Measurements from ENCODE around the gene SOX5. TPM values are rescaled to one million over a fixed set of nuclear protein-coding genes. Genes with fewer than 3 reads are reported as not detected.
"Not testable (repeated sequence)": the region's sequence is repeated elsewhere in the genome, so short reads cannot be mapped to it uniquely, and the experiment has no call there.

SOX5 gene
- total RNA-seq, 1 donor from 2014 or later = 32.2 TPM

DNA sequence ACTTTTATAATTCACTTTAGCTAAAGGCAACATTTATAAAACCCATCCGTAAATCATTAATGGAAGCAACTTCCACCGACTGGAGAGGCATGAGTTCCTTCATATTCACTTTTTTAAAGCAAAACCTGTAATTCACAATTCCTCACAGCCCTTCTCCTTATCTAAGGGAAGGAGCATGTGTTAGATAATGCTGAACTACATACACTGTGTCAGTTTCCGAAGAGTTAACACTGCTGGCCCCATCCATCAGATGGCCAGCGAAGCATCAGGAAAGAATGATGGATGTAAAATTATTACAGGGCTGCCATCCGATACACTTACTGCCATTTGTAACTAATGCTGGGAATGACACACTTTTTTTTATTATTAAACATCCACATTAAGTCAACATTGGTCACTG, 392.8 kb downstream of the SOX5 start:
- no peak for ATAC-seq
- DNase-seq (ENCODE audit: low spot score) = no peak

DNA sequence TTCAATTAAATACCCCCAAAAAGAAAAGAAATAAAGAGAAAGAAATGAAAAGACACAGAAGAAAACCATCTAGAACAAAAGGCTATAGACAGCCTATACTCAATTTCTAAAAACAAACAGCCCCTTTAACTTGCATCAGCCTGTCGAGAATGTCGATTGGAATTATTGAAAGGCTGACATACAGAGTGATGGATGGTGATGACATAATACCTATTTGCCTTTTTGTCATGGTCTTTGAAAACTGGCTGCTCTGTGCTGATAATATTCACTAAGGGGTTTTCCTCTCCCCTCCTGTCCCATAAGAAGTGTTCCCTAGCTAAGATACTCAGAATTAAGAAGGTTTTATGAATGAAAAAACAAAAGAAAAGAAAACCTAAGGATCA, 393.7 kb downstream of the SOX5 start:
- DNase-seq (ENCODE audit: low spot score) = no peak
- no peak for ATAC-seq

DNA sequence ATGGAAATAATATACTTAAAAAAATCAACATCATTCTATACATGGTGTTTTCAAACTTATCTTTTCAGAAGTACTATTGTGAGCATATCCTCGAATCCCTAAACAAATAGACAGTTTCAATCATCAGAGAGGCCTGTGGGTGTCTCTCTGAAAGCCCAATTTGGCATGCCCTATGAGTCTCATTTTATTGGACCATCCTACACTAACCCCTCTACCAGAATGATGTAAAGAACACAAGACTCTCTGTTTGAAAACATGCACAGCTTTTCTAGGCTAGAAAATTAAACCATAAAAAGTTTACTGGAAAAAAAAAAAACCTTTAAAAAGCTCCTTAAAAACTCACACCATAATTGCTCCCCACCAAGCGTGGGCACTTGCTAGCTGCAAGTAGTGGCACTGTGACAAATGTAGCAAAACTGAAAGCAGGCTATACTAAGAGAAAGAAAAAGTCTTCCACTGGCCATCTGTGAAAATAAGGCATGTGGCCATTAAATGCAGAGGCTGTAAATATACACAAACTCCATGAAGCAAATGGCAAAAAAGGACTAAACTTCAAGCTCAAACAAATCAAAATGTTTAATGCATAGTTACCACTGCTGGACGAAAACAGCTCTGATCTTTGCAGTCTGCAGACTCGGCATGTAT, 394.2 kb downstream of the SOX5 start:
- ATAC-seq = no peak
- no peak for DNase-seq (ENCODE audit: low spot score)

DNA sequence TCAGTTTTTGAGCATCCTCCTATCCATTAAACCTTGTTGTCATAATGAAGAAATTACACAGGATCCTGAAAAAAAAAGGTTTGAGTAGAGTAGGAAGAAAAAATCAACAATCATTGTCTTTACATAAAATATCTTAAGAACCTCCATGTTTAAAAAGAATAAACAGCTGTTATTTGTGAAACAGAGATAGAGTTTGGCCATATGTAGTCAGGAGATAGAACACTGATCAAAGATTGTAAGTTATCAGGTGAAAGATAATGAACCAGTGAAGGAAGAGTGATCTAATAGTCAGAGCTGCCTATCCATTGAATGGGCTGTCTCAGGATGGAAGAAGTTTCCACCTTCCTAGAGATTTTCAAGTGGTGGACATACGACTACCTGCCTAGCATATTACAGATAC, 397.1 kb downstream of the SOX5 start:
- no peak for DNase-seq (ENCODE audit: low spot score)
- no peak for ATAC-seq

DNA sequence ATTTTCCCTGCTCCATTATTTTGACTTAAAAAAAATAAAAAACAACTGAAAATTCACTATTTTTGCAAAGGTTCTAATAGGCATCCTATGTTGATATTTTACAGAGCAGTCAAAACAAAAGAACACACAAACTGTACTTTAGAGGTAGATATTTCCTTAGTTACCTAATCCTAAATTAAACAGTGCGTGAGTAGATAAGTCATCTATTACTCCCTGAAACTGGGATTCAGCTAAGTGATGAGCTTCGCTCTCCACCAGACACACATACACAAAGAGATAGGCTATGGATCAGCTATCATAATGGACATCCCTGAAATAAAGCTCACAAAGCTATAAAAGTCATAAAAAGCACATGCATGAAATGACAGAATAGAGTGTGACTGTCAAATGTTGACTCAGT, 398.7 kb downstream of the SOX5 start:
- DNase-seq (ENCODE audit: low spot score) = no peak
- peak; percentile 55 for ATAC-seq

DNA sequence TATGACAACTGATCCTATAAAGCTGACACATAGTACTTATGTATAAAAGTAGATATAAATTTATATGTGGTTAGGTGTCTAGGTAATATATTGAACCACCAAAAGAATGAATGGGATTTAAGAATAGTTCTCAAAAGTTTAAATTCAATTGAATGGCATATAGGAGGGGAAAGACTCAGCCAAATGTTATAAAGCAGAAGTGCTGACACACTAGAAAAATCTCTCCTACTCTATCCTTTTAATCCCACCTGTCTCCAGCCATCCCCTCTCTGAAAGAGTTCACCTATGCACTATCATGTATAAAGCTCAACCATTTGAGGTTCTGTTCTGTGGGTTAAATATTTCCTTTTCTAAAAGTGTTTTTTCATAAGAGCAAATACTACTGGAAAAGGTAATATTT, 400.7 kb downstream of the SOX5 start:
- DNase-seq (ENCODE audit: low spot score) = no peak
- ATAC-seq = no peak

DNA sequence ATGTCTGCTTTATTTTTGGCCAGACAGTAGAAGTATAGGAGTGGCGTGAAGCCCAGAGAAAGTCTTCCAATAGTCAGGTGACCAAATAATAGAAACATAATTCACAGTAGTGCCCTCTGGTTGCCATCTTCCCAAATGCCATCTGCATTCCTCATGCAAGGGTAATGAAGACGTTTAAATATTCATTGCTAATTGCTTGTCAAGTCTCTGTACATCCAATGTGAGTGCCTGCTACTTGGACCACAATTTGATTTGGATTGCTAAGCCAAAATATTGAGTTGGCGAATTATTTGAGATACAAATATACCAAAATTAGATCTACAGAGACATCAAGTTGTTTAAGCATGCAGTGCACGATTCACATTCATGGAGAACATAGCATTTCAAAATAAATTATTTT, 402.7 kb downstream of the SOX5 start:
- DNase-seq (ENCODE audit: low spot score) (no peak), ATAC-seq (no peak)

DNA sequence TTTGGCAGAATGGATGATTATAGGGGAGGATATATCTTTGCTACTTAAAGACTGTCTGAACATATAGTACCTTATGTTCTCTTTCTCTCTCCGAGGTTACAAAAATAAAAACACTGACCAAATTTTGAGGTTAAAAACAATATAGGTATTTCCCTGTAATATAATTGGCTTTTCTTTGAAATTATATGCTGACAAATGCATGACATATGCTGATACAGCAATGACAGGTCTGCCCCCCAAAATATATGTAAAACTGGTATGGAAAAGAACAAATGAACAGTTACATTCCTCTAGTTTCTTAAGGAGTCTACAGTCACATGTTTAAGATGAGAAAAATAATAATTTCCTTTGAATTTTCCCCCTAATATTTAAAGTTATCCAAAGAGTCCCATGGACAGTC, 405.7 kb downstream of the SOX5 start:
- DNase-seq (ENCODE audit: low spot score) = no peak
- ATAC-seq = no peak

DNA sequence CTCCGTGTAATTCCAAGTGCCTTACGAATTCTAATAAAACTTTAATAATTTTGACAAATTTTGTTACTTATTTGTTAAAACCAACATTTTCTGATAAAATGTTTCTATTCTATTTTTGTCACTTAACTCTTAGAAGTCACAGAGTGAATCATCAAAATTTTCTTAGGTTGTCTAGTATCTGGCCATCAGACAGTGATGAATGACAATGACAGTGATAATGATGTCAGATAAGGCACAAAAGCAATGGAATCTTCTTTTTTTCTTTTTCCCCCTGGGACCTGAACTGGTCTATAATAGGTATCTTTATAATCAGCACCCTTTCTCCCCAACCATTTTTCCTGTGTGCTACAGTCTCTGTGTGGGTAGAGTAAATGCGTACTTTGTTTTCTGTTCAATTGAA, 407.3 kb downstream of the SOX5 start:
- ATAC-seq = no peak

DNA sequence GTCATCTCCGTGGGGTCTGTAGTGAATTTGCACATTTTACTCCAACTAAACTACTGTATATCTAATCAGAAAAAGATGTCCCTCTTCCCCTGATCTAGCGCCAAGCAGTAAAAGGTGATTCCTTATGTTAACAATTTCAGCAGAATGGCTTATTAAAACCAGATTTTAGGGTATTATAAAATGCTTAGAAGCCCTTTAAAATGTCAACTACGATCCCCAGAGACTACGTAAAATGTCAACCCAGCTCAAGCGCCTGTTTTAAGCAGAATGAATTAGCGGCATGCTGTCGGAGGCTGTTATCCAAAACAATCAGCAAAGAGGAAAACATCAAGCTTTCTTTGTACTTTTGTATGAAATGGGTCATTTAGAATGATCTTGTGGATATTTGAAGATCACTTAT, 408.9 kb downstream of the SOX5 start:
- ATAC-seq (no peak), DNase-seq (ENCODE audit: low spot score) (no peak)

More for the DNA sequence above, 407.3 kb downstream of the SOX5 start:
- no peak for DNase-seq (ENCODE audit: low spot score)

DNA sequence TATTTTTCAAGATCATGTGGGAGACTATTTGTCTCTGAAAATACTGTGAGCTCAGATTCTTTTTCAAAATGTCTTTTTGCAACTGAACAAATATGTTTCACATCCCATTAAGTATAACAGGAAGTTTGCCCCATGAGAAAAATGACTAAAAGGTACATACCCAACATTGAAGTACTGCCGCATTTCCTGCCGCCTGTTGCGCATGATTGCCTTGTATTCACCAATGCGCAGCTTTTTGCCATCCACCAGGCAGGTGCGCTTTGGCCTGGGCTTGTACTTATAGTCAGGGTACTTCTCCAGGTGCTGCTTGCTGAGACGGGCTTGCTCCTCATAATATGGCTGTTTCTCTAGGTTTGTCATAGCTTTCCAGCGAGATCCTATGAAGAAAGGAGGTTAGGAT, 413.2 kb downstream of the SOX5 start:
- ATAC-seq = no peak

DNA sequence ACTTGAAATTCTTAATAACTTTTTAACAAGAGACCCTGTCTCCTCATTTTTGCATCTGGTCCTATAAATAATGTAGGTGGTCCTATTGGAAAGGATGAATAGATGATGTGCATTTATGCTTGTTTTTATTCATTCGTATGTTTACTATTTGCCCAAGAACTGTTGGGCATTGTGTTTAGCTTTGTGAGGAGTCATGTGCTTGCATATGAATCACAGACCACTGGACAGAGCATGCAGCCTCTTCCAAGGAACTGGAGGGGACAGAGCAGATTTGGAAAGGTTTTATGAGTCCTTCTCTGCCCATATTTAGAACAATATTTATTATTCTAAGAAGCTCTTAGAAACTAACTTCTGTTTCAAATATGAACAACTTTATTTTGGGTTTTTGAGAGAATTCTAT, 414.0 kb downstream of the SOX5 start:
- ATAC-seq = no peak
- no peak for DNase-seq (ENCODE audit: low spot score)

More for the DNA sequence above, 413.2 kb downstream of the SOX5 start:
- DNase-seq (ENCODE audit: low spot score) = no peak

DNA sequence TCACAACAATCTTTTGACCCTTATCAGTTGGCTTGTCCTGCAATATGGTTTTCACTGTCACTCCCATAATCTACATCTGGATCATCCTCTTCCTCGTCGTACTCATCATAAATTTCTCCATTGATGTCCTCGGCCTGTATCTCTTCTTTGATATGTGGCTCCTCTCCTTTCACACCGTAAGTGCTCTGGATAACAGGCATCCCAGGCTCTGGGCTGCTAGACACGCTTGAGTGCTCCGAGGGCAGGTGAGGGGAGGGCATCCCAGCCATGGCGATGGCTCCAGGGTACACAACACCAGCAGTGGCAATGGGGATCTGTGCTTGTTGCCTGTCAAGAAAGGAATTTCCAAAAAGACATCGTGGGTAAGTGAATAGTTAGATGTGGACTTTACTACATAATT, 415.3 kb downstream of the SOX5 start:
- no peak for DNase-seq (ENCODE audit: low spot score)
- ATAC-seq = no peak

DNA sequence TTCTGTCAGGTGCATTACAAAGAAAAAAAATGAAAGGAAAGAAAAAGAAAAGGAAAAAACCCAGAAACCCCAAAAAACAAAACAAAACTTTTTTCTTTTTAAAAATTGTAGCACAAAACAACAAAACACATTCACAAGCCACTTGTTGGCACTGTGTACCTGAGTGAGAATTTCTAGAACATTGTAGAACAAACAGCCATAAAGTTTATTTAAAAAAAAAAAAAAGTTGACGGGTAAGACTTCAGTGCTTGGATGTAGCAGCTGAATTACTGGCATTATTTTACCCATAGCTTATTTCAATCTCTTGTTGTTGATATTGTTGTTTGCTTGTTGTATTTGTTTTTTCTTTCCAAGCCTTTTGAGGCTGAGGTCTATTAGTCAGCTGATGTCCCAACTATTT, 415.8 kb downstream of the SOX5 start:
- DNase-seq (ENCODE audit: low spot score) = no peak
- no peak for ATAC-seq

DNA sequence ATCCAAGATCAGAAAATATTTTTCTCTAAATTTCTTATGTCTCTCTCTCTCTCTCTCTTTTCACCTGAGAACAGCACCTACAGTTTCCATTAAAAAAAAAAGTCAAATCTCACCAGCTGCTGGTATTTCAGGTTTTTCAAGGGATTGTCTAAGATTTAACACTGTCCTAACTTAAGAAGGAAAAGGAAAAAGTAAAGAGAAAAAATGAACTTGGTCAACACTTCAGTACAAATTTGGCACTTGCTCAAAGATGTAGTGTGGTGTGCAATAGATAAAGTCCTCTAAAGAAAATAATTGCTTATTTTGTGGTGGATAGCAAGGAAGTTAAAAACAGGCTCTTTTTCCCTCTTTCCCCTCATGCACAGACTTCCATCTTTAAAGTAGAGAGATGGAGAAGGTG, 416.2 kb downstream of the SOX5 start:
- DNase-seq (ENCODE audit: low spot score) = no peak
- ATAC-seq = no peak

DNA sequence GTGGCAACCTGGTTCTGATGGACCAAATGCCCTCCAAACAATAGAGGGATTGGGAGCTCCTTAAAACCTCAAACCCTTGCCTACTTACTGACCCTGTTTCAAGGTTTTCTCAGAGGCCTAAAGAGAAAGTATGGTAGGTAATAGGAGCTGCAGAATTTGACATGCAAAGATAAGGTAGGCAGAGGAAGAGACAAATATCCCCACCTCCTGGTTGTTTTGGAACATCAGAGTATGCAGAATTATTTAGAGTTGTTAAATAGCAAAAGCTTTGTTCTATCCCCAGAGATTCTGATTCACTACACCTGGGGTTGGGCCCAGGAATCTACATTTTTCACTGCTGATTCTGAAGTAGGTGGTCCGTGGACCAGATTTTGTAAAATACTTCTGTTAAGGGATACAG, 421.2 kb downstream of the SOX5 start:
- DNase-seq (ENCODE audit: low spot score) = no peak
- peak; percentile 13 for ATAC-seq

DNA sequence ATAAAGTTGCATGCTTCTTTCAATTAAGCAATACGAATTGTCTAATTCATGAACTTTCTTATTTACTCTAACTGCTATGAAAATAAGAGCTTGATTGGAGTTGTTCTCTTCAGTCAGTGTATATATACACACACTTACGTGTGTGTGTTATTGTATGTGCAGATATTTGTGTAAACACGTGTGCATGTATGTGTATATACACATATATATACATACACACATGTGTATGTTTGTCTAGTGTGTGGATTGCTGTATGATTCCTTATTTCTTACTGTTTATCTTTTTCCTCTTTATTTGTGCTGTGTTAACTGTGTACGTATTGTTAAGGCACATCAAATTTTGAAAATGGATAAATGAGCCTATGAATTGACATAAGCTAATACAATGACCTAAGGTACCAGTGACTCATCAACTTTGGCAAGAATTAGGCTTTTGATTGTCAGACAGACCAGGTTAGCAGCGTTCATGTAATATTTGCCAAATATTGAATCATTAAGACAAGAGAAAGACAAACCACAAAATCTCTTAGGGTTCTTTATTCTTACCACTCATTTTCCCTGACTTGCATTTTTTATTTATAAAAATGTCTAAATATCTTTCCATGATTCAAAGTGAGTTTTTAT, 423.9 kb downstream of the SOX5 start:
- DNase-seq (ENCODE audit: low spot score) (no peak), ATAC-seq (peak; percentile 78)

DNA sequence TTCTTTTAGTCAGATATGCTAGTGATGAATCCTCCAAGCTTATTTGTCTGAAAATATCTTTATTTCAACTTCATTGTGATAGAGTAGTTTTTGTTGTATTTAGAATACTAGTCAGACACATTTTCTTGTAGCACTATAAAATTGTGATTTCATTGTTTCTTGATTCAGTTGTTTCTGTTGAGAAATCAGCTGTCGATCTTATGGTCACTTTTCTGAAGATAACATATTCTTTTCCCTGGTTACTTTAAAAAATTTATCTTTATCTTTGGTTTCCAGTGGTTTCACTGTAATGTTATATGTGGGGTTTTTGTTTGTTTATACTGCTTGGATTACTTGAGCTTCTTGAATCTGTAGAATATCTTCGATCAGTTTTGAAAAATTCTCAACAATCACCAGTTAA, 426.1 kb downstream of the SOX5 start:
- DNase-seq (ENCODE audit: low spot score) (no peak), ATAC-seq (no peak)

DNA sequence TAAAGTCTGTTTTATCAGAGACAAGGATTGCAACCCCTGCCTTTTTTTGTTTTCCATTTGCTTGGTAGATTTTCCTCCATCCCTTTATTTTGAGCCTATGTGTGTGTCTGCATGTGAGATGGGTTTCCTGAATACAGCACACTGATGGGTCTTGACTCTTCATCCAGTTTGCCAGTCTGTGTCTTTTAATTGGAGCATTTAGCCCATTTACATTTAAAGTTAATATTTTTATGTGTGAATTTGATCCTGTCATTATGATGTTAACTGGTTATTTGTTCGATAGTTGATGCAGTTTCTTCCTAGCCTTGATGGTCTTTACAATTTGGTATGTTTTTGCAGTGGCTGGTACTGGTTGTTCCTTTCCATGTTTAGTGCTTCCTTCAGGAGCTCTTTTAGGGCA, 430.0 kb downstream of the SOX5 start:
- not testable (repeated sequence) for ATAC-seq; DNase-seq (ENCODE audit: low spot score)

DNA sequence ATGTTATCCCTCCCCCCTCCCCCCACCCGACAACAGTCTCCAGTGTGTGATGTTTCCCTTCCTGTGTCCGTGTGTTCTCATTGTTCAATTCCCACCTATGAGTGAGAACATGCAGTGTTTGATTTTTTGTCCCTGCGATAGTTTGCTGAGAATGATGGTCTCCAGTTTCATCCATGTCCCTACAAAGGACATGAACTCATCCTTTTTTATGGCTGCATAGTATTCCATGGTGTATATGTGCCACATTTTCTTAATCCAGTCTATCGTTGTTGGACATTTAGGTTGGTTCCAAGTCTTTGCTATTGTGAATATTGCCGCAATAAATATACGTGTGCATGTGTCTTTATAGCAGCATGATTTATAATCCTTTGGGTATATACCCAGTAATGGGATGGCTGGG, 433.7 kb downstream of the SOX5 start:
- not testable (repeated sequence) for DNase-seq (ENCODE audit: low spot score); ATAC-seq

DNA sequence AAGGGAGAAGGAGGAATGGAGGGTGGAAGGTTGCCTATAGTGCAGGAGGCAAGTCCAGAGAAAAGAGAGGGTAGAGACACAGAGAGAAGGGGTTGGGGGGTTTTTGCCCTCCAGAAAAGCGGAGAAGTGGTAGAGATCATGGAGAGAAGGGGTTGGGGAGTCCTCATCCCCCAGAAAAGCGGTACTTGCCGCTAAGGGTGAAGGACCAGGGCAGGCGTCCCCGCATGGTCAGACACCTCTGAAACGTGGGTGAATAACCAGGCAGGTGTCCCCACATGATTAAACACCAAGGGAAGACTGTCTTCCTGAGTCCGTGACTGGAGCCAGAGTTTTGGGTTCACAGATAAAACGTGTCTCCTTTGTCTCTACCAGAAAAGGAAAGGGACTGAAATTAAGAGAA, 439.0 kb downstream of the SOX5 start:
- DNase-seq (ENCODE audit: low spot score) = no peak
- ATAC-seq = no peak

DNA sequence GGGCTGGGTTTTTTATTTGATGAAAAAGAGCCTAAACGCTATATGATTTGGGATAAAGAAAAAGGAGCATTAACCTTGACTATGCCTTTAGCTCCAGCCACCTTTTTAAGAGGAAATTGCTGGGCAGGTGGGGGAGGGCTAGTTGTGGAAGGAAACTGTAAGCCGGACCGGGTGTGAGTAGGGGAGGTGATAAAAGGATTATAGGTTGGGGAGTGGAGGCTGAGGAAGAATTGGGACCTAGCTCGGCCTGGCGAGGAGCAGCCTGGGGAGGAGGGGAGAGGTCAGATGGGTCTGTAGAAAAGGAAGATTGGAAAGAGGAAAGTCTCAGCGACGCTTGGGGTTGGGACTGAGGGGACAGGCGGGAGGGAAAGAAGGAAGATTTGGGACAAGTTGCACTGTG, 439.6 kb downstream of the SOX5 start:
- not testable (repeated sequence) for DNase-seq (ENCODE audit: low spot score); ATAC-seq

DNA sequence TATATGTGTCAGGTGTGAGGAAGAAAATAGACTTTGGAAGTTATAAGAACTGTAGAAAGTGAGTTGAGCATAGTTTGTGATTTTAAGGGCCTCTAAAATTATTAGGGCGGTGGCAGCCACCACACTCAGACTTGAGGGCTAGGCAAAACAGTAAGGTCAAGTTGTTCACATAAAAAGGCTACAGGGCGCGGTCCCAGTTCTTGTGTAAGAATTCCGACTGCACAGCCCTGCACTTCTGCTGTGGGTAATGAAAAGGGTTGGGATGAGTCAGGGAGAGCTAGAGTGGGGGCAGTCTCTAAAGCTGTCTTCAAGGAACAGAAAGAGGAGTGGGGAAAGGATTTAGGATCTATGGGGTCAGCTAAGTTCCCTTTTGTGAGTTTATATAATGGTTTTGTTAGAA, 441.7 kb downstream of the SOX5 start:
- ATAC-seq; DNase-seq (ENCODE audit: low spot score): not testable (repeated sequence)

Measured in left lobe of liver (tissue), 2 donors.